Astrocyte of the spinal cord (primary cell): ENCODE results near the gene TLCD3A.
"Not testable (repeated sequence)": the region's sequence is repeated elsewhere in the genome, so short reads cannot be mapped to it uniquely, and the experiment has no call there.

Source experiments
- DNase-seq: peaks from one replicate; pipeline ENCODE4 v3.0.0; 2011; ENCODE audit warnings: low read depth, low spot score
- H3K4me3 ChIP-seq: 2 replicates; pipeline ENCODE4 v1.5.1; 2011; ENCODE audit warnings: low read depth, mild to moderate bottlenecking, low read length, moderate library complexity
- CTCF ChIP-seq: IDR thresholded peaks from 2 replicates; pipeline ENCODE4 v1.5.1; 2012; ENCODE audit warnings: low read depth, mild to moderate bottlenecking, low read length, inconsistent platforms
- in situ Hi-C: cut with HindIII; loops from 2 replicates; pipeline ENCODE4 v1.10.0; 2017; ENCODE audit warnings: low sequenced_read_pairs

TLCD3A gene

GRCh38 chr17:746783-747629 lies 14.6 kb downstream of the TLCD3A start:
- no peak for DNase-seq
- in situ Hi-C loops, result no loop called here
- no peak overlapping the region for H3K4me3 ChIP-seq
- TF ChIP-seq CTCF, result no peak

GRCh38 chr17:748604-749003 lies 16.2 kb downstream of the TLCD3A start:
- DNase-seq, in situ Hi-C loops, H3K4me3 ChIP-seq: not testable (repeated sequence)

GRCh38 chr17:749359-749758 lies 17.0 kb downstream of the TLCD3A start:
- DNase-seq, H3K4me3 ChIP-seq, in situ Hi-C loops: not testable (repeated sequence)

- TF ChIP-seq CTCF, result no peak
- no peak for DNase-seq
- in situ Hi-C loops, result no loop called here
- H3K4me3 ChIP-seq, result peak overlapping the region; percentile 67
Measured at GRCh38 chr17:750431-751037, 18.1 kb downstream of the TLCD3A start.

- peak; percentile 34 for DNase-seq
- no peak for TF ChIP-seq CTCF
- H3K4me3 ChIP-seq, result peak overlapping the region; percentile 67
- in situ Hi-C loops, result no loop called here
Measured at GRCh38 chr17:751269-752001, 19.0 kb downstream of the TLCD3A start.

- H3K4me3 ChIP-seq, result peak within 1 kb of the TSS; percentile 67
- TF ChIP-seq CTCF, result peak; percentile 90
- peak; percentile 86 for DNase-seq
- in situ Hi-C loops, result no loop called here
Measured at GRCh38 chr17:752002-752619, 19.7 kb downstream of the TLCD3A start, which contains the start of gene GEMIN4. TSS of gene GEMIN4 (minus strand) at chr17:752264. CDS start at chr17:752142, 122 bp downstream.

- DNase-seq, result peak; percentile 48
- in situ Hi-C loops, result no loop called here
- TF ChIP-seq CTCF, result no peak
- peak overlapping the region; percentile 67 for H3K4me3 ChIP-seq
Measured at GRCh38 chr17:752620-753219, 20.3 kb downstream of the TLCD3A start.
